GM23248 (cell line): ENCODE measurements around the gene GMEB2.

Experiments used
- EZH2 ChIP-seq: fragments of 200-600 bp; sonication (generic); IDR thresholded peaks from 2 replicates; pipeline ENCODE4 v1.6.1; 2018; ENCODE audit warnings: antibody characterized with exemption, mild to moderate bottlenecking; ENCODE audit not compliant: insufficient read depth, poor library complexity, severe bottlenecking
- EZH2phosphoT487 ChIP-seq: fragments of 200-600 bp; sonication (generic); IDR thresholded peaks from 2 replicates; pipeline ENCODE4 v1.6.1; 2018; ENCODE audit warnings: antibody characterized with exemption, moderate library complexity, mild to moderate bottlenecking, low read depth; ENCODE audit not compliant: insufficient read depth

GRCh38 chr20:63656451-63656850 is 29.6 kb upstream of the GMEB2 start:
- no peak for TF ChIP-seq EZH2phosphoT487
- no peak for TF ChIP-seq EZH2
